GM23248 (cell line): ENCODE results near the gene NEK4. TPM values are rescaled to one million over a fixed set of nuclear protein-coding genes. Genes with fewer than 3 reads are reported as not detected.

Source experiments
- DNase-seq: peaks from one replicate; pipeline ENCODE4 v3.0.0-alpha.2; 2015
- H2AFZ ChIP-seq: fragments of 200-600 bp; sonication (generic); 2 replicates; pipeline ENCODE4 v1.6.1; 2016; ENCODE audit warnings: antibody characterized with exemption
- H3F3A ChIP-seq: fragments of 200-600 bp; sonication (generic); 2 replicates; pipeline ENCODE4 v1.6.1; 2016; ENCODE audit warnings: mild to moderate bottlenecking, antibody characterized with exemption, mixed run types; ENCODE audit not compliant: insufficient read depth
- H3K27ac ChIP-seq: fragments of 200-600 bp; sonication (generic); 2 replicates; pipeline ENCODE4 v1.5.1; 2016; ENCODE audit warnings: mild to moderate bottlenecking
- H3K27me3 ChIP-seq: fragments of 200-600 bp; sonication (generic); replicated peaks from 2 replicates; pipeline ENCODE4 v1.6.1; 2016; ENCODE audit warnings: mild to moderate bottlenecking; ENCODE audit not compliant: insufficient read depth
- H3K36me3 ChIP-seq: fragments of 200-600 bp; sonication (generic); 2 replicates; pipeline ENCODE4 v1.6.1; 2016; ENCODE audit warnings: low read depth, mild to moderate bottlenecking
- H3K4me1 ChIP-seq: fragments of 200-600 bp; sonication (generic); 2 replicates; pipeline ENCODE4 v1.6.1; 2016; ENCODE audit warnings: mild to moderate bottlenecking; ENCODE audit not compliant: insufficient read depth
- H3K4me2 ChIP-seq: fragments of 200-600 bp; sonication (generic); one replicate; pipeline ENCODE4 v1.6.1; 2016; ENCODE audit warnings: mild to moderate bottlenecking; ENCODE audit not compliant: unreplicated experiment
- H3K4me3 ChIP-seq: fragments of 200-600 bp; sonication (generic); 2 replicates; pipeline ENCODE4 v1.5.1; 2016; ENCODE audit warnings: mild to moderate bottlenecking
- H3K79me2 ChIP-seq: fragments of 200-600 bp; sonication (generic); 2 replicates; pipeline ENCODE4 v1.6.1; 2016; ENCODE audit warnings: mild to moderate bottlenecking; ENCODE audit not compliant: insufficient read depth
- H3K9ac ChIP-seq: fragments of 200-600 bp; sonication (generic); 2 replicates; pipeline ENCODE4 v1.6.1; 2016; ENCODE audit warnings: mild to moderate bottlenecking
- H3K9me2 ChIP-seq: fragments of 200-600 bp; sonication (generic); 2 replicates; pipeline ENCODE4 v1.6.1; 2016; ENCODE audit warnings: mixed run types, mild to moderate bottlenecking, moderate library complexity; ENCODE audit not compliant: insufficient read depth
- H3K9me3 ChIP-seq: fragments of 200-600 bp; sonication (generic); one replicate; pipeline ENCODE4 v1.6.1; 2017; ENCODE audit warnings: low read depth
- H4K20me1 ChIP-seq: fragments of 200-600 bp; sonication (generic); 2 replicates; pipeline ENCODE4 v1.6.0; 2016; ENCODE audit not compliant: insufficient read depth
- EZH2 ChIP-seq: fragments of 200-600 bp; sonication (generic); IDR thresholded peaks from 2 replicates; pipeline ENCODE4 v1.6.1; 2018; ENCODE audit warnings: antibody characterized with exemption, mild to moderate bottlenecking; ENCODE audit not compliant: insufficient read depth, poor library complexity, severe bottlenecking
- EZH2phosphoT487 ChIP-seq: fragments of 200-600 bp; sonication (generic); IDR thresholded peaks from 2 replicates; pipeline ENCODE4 v1.6.1; 2018; ENCODE audit warnings: antibody characterized with exemption, moderate library complexity, mild to moderate bottlenecking, low read depth; ENCODE audit not compliant: insufficient read depth
- WGBS, 2 experiments: methylation state at CpG; one replicate each; pipeline ENCODE4 v1.1.6; 2015 to 2017; ENCODE audit warnings: low lambda C conversion rate in 2 of 2, low coverage in 1 of 2; ENCODE audit errors: missing lambda C conversion rate in 2 of 2; 5-methylcytosine and 5-hydroxymethylcytosine counted together
- in situ Hi-C: fragments of 300-500 bp; cut with MboI; formaldehyde crosslinking; loops from 2 replicates; pipeline ENCODE4 v1.15.0; 2020
- polyA plus RNA-seq: library from polyadenylated mRNA; unstranded; fragments of >200 nt; fragmentation: Nextera tagmentation; extraction: Ambion mirVana; gene quantifications from 2 replicates; pipeline ENCODE4 v1.2.1, GENCODE V29; 2016
- total RNA-seq: library from RNA; depleted of rRNA; stranded (reverse); fragments of >200 nt; shearing (Covaris generic); gene quantifications from 2 replicates; pipeline ENCODE4 v1.2.3, GENCODE V29; 2014

NEK4 gene
- total and polyA plus RNA-seq, 2 experiments from 2014 or later = 8.4 to 15.8 TPM

DNA sequence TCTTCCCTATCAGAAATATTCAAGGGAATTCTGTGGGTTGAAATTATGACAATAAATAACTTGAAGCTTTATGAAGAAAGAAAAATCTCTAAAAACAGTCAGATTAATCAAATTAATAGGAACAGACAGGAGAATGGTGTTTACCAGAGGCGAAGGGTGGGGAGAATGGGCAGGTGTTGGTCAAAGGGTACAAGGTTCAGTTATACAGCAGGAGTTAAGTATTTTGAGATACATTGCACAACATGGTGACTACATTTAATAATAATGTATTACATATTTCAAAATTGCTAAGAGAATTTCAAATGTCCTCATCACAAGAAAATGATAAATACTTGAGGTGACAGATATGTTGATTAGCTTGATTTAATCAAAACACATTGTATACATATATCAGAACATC lies 46.2 kb downstream of the NEK4 start:
- Histone ChIP-seq H3K36me3 (0 out of 2 replicates have a peak, but pooled peaks cover 8% of the 10 kb centered on the region), H3K9me2 (no peaks in the 10 kb centered on the region), H3K4me2 (no peak overlapping the region), H2AFZ (no peak overlapping the region), H3F3A (no peaks in the 10 kb centered on the region), H3K4me1 (no peaks in the 10 kb centered on the region), H3K4me3 (no peak overlapping the region), H3K79me2 (no peaks in the 10 kb centered on the region), H3K27me3 (no peaks in the 10 kb centered on the region), H3K9me3 (no peaks in the 10 kb centered on the region), H4K20me1 (no peaks in the 10 kb centered on the region), H3K27ac (no peak overlapping the region), H3K9ac (no peak overlapping the region)
- 96 to 100% methylated on average over 1 of the region's 1 CpG for WGBS, 2 experiments
- DNase-seq = no peak
- in situ Hi-C loops = no loop called here
- TF ChIP-seq EZH2 = no peak
- no peak for TF ChIP-seq EZH2phosphoT487

GRCh38 chr3:52723935-52724334 lies 46.8 kb downstream of the NEK4 start:
- H2AFZ ChIP-seq = no peak overlapping the region
- no peak for DNase-seq
- H3K9me3 ChIP-seq = no peaks in the 10 kb centered on the region
- H3K36me3 ChIP-seq = 0 out of 2 replicates have a peak, but pooled peaks cover 8% of the 10 kb centered on the region
- H3K9me2 ChIP-seq = no peaks in the 10 kb centered on the region
- H3K9ac ChIP-seq = no peak overlapping the region
- H3K27ac ChIP-seq = no peak overlapping the region
- in situ Hi-C loops = no loop called here
- no peak overlapping the region for H3K4me3 ChIP-seq
- H3K79me2 ChIP-seq = no peaks in the 10 kb centered on the region
- H3K4me2 ChIP-seq = no peak overlapping the region
- no peak for TF ChIP-seq EZH2
- TF ChIP-seq EZH2phosphoT487 = no peak
- no peaks in the 10 kb centered on the region for H4K20me1 ChIP-seq
- H3K4me1 ChIP-seq = no peaks in the 10 kb centered on the region
- no peaks in the 10 kb centered on the region for H3K27me3 ChIP-seq
- no peaks in the 10 kb centered on the region for H3F3A ChIP-seq
- 79 to 89% methylated on average over 5 of the region's 5 CpGs for WGBS, 2 experiments

GRCh38 chr3:52722491-52722890 lies 48.2 kb downstream of the NEK4 start:
- no peak overlapping the region for H3K4me3 ChIP-seq

DNA sequence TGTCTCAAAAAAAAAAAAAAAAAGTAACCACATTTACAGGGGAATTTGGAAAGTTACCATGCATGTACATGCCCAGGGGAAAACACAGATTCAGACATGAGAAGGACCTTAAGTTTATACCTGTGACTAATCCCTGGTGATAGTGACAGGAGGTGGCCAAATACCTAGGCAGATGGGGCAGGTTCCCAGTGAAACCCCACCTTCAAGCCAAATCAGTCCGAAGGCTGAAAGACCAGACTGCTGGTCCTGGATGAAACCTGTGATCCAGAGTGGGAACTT lies 49.1 kb downstream of the NEK4 start:
- WGBS, 2 experiments = 100% methylated on average over 1 of the region's 1 CpG
- no peak for DNase-seq
- Histone ChIP-seq H3K27ac (no peak overlapping the region), H3K9me3 (no peaks in the 10 kb centered on the region), H3K4me2 (no peak overlapping the region), H3K4me3 (no peak overlapping the region), H3F3A (no peaks in the 10 kb centered on the region), H3K27me3 (no peaks in the 10 kb centered on the region), H3K79me2 (no peaks in the 10 kb centered on the region), H3K36me3 (no peaks in the 10 kb centered on the region), H4K20me1 (no peaks in the 10 kb centered on the region), H3K4me1 (no peaks in the 10 kb centered on the region), H2AFZ (no peak overlapping the region), H3K9me2 (no peaks in the 10 kb centered on the region), H3K9ac (no peak overlapping the region)
- in situ Hi-C loops = no loop called here
- no peak for TF ChIP-seq EZH2
- no peak for TF ChIP-seq EZH2phosphoT487

More at GRCh38 chr3:52722491-52722890, 48.2 kb downstream of the NEK4 start:
- no peak overlapping the region for H3K9ac ChIP-seq
- H3K9me2 ChIP-seq = no peaks in the 10 kb centered on the region
- peak; percentile 10 for DNase-seq
- H3K27ac ChIP-seq = no peak overlapping the region
- H2AFZ ChIP-seq = no peak overlapping the region
- 90 to 94% methylated on average over 7 of the region's 7 CpGs for WGBS, 2 experiments
- H3K79me2 ChIP-seq = no peaks in the 10 kb centered on the region
- no peaks in the 10 kb centered on the region for H3K36me3 ChIP-seq
- H3K4me1 ChIP-seq = no peaks in the 10 kb centered on the region
- no peaks in the 10 kb centered on the region for H3K27me3 ChIP-seq
- no peak overlapping the region for H3K4me2 ChIP-seq
- in situ Hi-C loops = no loop called here
- H4K20me1 ChIP-seq = no peaks in the 10 kb centered on the region
- H3K9me3 ChIP-seq = no peaks in the 10 kb centered on the region
- no peaks in the 10 kb centered on the region for H3F3A ChIP-seq
- TF ChIP-seq EZH2phosphoT487 = no peak
- TF ChIP-seq EZH2 = no peak

DNA sequence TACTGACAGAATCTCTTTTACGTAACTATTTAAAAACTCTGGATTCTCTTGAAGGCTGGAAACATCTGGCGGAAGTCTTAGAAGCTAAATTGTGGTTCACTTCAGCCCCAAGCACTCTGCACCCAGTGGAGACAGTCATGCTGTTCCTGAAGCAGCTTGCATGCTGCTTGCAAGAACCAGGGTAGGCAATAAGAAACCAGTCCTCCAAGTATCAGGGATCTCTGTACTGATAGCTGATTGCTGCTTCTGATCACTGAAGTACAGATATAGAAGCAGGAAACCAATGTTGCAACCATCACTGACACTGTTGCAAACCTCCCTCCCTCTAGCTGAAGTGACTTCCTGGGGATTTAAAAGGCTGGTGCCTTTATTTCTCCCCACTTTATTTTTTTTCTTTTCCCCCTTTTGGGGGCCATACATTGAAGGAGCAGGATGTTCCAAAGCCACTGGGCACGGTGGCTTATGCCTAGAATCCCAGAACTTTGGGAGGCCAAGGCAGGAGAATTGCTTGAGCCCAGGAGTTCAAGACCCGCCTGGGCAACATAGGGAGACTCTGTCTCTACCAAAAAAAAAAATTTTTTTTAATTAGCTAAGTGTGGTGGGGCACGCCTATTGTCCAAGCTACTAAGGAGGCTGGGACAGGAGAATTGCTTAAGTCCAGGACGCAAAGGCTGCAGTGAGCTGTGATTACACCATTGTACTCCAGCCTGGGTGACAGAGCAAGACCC lies 49.6 kb downstream of the NEK4 start:
- 94 to 95% methylated on average over 6 of the region's 6 CpGs for WGBS, 2 experiments
- Histone ChIP-seq H3K4me1 (no peaks in the 10 kb centered on the region), H3K4me2 (no peak overlapping the region), H3K9me3 (no peaks in the 10 kb centered on the region), H3K79me2 (no peaks in the 10 kb centered on the region), H3K9me2 (no peaks in the 10 kb centered on the region), H2AFZ (no peak overlapping the region), H3K27ac (no peak overlapping the region), H3F3A (no peaks in the 10 kb centered on the region), H3K27me3 (no peaks in the 10 kb centered on the region), H3K36me3 (no peaks in the 10 kb centered on the region), H4K20me1 (no peaks in the 10 kb centered on the region), H3K9ac (no peak overlapping the region), H3K4me3 (no peak overlapping the region)
- no peak for TF ChIP-seq EZH2phosphoT487
- no peak for DNase-seq
- in situ Hi-C loops = no loop called here
